Measurements from ENCODE around the gene BLNK. TPM values are rescaled to one million over a fixed set of nuclear protein-coding genes. Genes with fewer than 3 reads are reported as not detected.

BLNK gene
- total RNA-seq, 1 donor from 2014 or later: not detected

DNA sequence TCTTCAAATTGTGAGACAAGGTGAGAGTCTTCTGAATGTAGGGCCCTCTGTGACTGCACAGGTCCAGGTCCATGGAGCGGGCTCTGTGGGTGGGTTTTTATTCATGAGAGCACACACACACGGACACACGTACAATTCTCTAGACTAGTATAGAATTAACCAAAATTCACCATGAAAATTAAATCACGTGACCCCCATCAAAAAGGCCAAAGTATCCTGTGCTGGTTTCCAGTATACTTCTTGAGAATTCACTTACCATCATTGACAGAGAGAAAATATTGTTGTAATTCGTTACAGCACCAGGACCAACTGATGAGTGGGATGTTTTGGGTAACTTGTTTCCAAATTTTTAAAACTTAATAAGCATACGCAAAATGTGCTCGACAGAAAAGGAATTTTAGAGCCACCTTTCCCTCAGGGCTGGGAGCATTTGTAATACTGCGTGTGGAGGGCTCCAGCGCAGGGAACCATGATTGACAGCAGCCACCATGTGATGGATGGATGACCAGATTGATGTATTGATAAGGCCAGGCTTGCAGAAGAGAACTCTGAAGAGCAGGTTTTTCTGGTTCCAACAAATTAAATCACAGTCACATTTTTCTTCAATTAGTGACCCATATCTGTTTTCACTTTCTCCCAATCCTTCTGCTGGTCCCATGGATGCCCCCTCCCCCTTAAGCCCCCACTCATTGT lies 18.0 kb upstream of the BLNK start:
- intact Hi-C loops (cut with micrococcal nuclease): no loop called here

- intact Hi-C loops (cut with micrococcal nuclease): no loop called here
Observed at GRCh38 chr10:96288151-96288621, 16.8 kb upstream of the BLNK start.

DNA sequence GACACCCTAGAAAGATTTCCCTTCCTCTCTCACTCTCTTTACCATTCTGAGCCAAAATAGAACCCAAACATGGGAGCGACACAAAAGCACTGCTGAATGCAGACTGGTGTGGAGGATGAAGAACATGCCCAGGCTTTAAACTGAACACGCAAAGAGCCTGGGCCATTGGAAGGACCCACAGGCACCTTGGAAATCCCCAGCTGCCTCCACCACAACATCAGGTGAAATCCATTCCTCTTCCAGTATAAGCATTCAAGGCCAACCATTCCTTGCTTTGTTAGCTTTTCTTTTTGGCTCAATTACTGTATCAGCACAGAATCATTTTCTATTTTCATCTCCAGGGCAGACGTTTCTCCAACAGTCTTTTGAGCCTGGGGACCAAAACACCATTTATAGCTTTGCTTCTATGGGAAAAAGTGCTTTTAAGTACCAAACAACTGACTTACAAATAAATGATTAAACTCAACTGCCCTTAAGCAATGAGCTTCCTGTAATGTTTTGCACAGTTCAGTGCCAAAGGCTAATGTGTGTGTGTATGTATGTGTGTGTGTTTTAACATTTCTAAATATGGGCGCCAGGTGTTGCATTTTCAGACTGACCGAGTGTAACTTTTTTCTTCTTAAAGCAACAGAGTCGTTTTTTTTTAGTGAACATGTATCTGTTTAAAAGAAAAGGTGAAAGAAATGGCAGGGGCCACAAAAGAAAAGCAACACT lies 16.2 kb upstream of the BLNK start:
- intact Hi-C loops (cut with micrococcal nuclease): no loop called here

DNA sequence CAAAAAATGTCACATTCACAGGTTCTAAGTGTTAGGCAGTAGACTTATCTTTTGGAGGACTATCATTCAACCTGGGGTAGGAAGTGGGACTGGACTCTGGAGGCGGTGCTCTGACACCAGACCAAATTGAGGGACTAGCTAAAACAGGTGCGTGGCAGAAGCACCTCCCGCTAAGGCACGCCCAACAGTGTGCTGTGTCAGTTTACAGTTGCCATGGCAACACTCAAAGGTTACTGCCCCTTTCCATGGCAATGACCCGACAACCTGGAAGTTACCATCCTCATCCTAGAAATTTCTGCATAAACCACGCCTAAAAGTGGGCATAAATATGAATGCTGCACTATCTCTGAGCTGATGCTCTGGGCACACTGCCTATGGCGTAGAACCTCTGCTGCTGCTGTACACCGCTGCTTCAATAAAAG lies 14.0 kb upstream of the BLNK start:
- intact Hi-C loops (cut with micrococcal nuclease): no loop called here

DNA sequence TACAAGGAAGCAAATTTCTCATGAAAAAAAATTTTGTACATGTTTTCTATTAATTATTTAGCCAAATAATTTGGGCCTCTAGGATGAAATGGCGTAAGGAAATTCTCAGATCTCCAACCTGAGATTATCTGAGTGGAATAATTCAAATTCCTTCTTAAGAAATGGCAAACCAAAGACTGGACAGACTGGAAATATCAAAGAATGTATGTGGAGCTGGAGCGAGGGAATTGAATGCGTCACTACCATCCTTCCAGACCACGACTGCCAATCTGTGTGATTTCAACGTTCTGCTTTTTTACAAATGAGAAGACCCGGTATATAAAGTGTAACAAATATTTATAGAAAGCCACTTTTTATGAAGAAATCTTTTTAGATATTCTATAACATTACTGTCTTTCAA lies 12.4 kb upstream of the BLNK start:
- intact Hi-C loops (cut with micrococcal nuclease): no loop called here

DNA sequence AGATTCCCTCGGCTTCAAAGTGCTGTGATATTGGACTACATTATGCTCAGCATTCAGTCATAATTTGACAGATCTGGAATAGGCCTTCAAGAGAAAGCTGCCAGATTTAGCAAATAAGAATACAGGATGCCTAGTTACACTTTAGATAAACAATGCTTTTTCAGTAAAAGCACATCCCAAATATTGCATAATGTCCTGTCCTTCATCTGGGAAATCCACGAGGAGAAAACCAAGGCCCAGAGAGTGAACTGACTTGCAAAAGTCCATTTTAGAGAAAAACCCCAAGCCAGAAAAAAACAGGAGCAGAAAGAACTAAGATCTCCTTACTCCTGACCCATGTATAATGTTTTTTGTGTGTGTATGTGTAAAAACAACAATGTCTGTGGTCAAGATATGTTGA lies 12.0 kb upstream of the BLNK start:
- intact Hi-C loops (cut with micrococcal nuclease): no loop called here

DNA sequence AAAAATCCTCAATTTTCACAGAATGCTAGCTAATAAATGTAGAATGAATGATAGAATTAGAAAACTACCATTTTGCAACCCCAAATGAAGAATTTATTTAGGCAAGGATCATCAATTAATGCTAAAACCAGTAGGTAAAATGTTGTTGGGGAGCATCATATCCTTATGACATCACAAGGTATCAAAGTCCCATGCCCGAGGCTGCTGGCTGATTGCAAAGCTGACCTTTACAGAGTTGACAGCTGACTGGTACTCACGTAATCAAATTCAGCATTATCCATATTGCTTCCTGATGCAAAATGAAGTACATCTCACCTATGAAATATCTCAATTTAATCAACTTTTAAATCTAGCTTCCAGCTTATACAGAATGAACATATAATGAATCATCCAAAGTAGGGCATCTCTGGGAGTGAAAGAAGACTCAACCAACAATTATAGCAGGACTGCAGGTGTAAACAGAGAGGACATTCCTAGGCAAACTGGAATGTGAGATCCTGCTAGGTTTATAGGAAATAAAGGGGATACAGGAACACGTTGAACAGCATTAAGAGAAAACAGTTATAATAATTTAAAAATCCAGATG lies 10.2 kb upstream of the BLNK start:
- intact Hi-C loops (cut with micrococcal nuclease): no loop called here

GRCh38 chr10:96280859-96281258 lies 9.5 kb upstream of the BLNK start:
- intact Hi-C loops (cut with micrococcal nuclease): no loop called here

DNA sequence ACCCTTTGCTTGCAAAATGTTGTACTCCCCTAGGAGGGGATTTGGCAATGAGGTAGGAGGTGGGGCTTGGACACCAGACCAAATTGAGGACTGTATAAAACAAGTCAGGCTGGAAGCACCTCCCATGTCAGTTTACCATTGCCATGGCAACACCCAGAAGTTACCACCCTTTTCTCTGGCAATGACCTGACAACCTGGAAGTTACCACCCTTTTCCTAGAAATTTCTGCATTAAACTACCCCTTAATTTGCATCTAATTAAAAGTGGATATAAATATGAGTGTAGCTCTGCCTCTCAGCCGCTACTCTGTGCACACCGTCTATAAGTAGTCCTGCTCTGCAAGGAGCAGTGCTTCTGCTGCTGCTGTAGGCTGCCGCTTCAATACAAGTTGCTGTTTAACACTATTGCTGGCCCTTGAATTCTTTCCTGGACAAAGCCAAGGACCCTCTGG lies 7.8 kb upstream of the BLNK start:
- intact Hi-C loops (cut with micrococcal nuclease): no loop called here

GRCh38 chr10:96276831-96277230 lies 5.5 kb upstream of the BLNK start:
- intact Hi-C loops (cut with micrococcal nuclease): no loop called here

GRCh38 chr10:96276426-96276825 lies 5.1 kb upstream of the BLNK start:
- intact Hi-C loops (cut with micrococcal nuclease): no loop called here

- intact Hi-C loops (cut with micrococcal nuclease): no loop called here
Observed at GRCh38 chr10:96275685-96276418, 4.5 kb upstream of the BLNK start.

- intact Hi-C loops (cut with micrococcal nuclease): no loop called here
Observed at GRCh38 chr10:96272316-96273280, 1.2 kb upstream of the BLNK start.

DNA sequence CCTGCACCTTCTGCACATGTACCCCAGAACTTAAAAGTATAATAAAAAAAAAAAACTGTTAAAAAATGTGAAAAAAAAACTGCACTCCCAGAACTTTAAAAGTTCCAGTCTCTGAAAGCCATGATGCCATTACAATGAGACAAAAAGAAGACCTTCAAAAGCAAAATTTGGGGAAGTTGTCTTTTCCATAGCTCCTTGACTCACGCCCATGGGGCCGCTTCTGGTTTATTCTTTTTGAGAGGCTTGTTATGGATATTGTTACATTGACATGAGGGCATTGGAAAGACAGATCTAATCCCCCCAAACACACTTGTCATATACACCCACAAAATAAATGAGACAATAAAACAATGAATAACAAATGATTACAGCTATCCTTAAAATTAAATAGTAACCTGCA lies 798 bp downstream of the BLNK start:
- intact Hi-C loops (cut with micrococcal nuclease): no loop called here

DNA sequence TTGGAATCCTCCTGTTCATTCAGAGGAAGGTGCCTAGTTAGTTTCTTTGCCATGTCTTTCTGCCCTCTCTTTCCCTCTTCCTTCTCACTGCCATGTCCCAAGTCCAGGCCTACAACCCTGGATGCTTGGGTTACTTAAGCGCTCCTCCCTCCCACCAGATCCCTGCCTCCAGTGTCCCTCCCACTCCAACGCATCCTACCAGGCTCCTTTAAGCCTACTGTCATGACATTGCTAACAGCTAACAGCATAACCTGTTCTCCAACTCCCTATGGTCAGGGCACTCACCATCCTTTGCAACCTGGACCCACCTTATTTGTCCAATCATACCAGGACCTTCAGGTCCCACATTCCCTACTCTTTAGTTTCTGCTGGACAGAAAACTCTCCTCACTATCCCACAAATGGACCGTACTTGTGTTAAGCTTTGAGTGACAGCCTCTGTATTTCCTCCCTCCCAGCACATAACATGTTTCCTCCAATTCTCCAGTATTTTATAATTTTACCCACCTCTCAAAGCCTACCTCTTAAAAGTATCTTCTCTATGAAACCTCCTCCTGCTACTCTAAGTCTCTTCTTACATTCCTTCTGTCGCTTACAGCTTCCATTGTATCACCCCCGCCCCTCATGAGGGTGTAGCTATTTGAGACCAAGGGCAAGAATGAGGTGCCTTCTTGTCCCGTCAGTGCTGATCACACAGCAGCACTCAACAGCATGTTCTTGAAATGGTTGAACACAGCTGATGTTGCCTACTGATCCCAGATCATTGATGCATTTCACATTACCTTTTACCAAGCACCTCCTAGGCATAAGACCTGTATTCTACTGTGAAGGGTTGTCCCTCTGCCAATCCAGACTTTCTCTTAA lies 1.7 kb downstream of the BLNK start:
- intact Hi-C loops (cut with micrococcal nuclease): no loop called here

GRCh38 chr10:96268341-96268909 lies 2.9 kb downstream of the BLNK start:
- intact Hi-C loops (cut with micrococcal nuclease): no loop called here

GRCh38 chr10:96267234-96267705 lies 4.1 kb downstream of the BLNK start:
- intact Hi-C loops (cut with micrococcal nuclease): no loop called here

DNA sequence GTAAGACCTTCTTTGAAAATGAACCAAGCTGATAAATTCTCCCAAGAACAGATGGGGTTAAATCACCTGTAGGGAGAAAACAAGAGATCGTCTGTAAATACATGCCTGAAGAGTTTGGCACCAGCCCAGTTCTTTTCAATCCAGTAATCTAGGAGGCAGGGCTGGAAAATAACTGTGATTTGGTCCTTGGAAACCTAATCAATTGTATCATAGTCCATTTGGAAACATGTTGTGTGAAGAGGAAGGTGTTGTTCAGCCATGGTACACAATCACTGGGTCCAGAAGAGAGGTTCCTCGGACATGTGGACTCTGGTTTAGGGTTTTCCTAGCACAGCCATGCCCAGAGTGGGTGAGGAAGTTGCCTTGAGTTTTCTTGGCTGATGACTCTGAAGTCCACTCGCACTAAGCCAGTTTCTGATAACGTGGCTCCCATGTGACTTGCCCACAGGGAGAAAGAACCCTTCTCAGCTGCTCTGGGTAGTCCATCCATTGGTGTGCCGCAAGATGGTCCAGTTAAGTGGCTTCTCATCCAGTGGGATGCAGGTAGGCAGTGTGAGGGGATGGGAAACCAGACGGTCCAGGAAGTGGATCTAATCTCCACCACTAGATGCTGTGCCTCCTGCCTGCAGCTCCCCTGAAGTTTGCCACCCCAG lies 5.1 kb downstream of the BLNK start:
- intact Hi-C loops (cut with micrococcal nuclease): no loop called here

- intact Hi-C loops (cut with micrococcal nuclease): no loop called here
Observed at GRCh38 chr10:96264938-96265337, 6.4 kb downstream of the BLNK start.
